HG03175 (cell line): Measurements from ENCODE around the gene SACM1L.

ENCODE experiments used
- ATAC-seq: cut with Tn5 transposase; IDR thresholded peaks from one replicate; pipeline ENCODE4 v1.9.1; 2021; ENCODE audit warnings: mild to moderate bottlenecking, moderate library complexity; ENCODE audit not compliant: unreplicated experiment

Gene SACM1L

DNA sequence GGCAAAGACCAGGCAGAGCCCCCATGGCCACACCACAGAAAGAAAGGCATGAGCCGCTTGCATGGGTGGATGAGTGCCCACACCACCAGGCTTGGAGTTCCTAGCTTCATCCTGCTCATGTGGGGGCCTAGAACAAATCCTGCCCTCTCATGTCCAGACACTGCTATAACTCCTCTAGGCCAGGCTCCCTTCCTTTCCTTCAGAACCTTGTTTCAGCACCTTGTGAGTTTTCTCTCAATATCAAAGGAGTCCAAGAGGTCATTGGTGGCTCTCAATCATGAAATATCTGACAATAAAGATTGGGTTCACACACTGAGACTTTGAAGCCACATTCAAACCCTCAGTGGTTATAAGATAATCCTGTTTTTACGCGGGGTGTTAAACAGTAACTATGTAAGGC, 94.5 kb downstream of the SACM1L start:
- ATAC-seq = no peak

DNA sequence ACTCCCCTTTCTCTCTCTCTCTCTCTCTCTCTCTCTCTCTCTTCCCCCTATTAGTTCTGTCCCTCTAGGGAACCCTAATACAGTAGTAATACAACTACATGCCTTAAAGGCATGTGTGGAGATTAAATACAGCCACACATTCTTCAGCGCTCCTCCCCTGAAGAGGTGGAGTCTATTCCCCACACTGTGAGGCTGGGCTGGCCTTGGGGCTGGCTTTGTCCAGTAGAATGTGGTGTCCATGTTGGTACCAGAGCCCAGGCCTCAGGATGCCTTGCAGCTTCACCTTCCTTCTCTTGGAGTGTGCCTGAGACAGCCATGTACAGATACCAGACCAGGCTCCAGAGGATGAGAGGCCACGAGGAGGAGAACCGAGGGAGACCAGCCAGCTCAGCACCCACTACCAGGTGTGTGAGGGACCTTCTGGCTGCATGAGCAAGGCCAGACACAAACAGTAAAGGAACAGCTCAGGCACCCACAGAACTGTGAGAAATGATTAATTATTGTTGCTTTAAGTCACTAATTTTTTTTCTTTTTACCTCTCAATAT, 96.5 kb downstream of the SACM1L start:
- ATAC-seq = no peak

DNA sequence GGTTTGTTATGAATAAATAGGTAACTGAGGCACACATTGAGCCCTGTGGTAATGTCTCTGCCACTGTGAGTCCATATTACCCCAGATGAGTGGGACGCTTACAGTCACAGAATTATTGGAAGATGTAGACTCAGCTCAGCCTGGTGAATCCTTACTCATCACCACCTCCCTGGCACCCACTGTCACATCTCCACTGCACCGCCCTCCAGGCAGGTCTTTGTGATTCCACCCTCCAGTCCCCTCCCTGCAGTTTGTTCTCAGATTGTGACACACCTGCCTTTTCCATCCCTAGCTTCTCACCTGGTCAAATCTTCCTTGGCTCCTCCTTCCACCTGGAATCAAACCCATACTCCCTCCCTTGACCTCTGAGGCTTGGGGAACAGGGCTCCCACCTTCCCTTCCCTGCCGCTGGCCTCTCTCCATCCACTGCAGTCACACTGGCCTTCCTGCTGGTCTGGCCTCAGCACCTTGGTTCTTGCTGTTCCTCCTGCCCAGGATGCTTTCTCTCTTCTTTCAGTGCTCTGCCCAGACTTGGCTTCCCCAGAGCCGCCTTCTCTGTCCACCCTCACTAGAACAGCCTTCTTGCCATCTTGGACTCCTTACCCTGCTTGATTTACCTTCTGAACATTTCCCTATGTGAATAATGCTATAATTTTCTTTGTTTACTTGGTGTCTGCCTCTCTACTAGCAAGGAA, 97.8 kb downstream of the SACM1L start:
- no peak for ATAC-seq

DNA sequence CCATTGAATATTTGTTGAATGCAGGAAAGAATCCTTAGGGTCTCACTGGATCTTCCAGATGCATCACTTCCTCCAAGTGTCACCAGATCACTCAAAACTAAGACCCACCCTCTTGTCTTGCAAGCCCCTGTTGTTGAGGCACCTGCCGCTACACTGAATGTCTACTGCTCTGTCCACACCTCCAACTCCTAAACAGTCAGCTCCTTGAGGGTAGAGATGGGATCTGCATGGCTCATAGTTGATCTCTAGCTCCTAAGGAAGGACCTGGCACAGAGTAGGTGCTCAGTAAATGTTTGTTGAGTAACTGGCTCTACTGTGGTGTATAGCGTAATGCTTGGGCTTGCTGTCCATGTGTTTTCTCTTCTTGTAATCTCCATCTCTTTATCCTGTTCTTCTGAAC, 98.4 kb downstream of the SACM1L start:
- no peak for ATAC-seq

DNA sequence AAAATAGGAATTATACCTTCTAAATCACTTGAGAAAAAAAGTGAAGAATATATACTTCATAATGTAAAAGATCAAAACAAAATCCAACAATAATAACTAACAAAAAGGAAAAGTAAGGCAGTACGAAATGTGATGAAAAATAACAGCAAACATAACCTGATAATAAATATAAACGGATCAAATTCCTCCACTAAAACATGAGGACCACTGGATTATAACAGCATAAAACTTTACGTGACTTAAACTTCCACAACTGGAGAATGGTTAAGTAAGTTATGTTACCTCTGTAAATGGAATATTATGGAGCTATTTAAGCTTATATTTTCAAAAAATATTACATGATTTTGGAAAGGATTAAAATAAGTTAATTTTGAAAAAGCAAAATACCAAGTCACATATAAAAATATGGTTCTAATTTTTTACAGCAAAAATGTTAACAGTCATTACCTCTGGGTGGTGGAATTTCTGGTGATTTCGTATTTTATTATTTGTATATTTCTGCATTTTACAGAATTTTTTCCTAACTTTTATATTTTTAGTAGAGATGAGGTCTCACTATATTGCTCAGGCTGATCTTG, 100.1 kb downstream of the SACM1L start:
- no peak for ATAC-seq

DNA sequence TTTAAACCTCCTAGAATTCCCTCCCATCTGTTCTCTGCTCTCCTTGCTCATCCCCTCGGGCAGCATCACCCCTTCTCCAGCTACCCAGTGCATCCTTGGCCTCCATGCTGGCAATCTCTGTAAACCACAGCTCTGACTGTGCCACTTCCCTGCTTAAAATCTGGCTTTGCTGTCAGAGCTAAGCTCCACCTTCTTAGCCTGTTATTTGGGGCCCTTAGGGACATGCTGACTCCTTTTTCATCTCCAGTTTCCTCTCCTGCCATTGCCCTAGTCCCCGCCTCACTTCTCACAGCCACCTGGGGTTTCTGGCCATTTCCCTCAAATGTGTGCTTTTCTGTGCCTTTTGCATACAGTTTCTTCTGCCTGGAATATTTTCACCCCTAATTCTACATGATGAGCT, 101.4 kb downstream of the SACM1L start:
- no peak for ATAC-seq

DNA sequence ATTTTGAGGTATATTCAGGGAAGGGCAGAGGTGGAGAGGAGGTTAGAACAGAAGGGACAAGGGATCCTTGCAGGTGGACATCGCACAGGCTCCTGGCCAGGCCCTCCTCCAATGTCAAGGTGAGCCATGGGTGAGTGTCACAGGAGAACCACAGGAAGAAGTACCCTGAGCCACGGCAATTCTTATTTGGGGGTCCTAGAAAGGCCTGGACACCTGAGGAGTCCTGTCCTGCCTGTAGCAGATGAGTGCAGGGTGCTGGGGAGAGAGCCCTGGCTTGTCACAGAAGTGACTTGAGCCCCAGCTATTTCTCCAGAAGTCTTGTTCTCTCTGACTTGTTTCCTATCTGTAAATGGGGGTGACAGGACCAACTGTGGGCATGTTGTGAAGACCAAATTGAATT, 102.8 kb downstream of the SACM1L start:
- ATAC-seq = no peak

DNA sequence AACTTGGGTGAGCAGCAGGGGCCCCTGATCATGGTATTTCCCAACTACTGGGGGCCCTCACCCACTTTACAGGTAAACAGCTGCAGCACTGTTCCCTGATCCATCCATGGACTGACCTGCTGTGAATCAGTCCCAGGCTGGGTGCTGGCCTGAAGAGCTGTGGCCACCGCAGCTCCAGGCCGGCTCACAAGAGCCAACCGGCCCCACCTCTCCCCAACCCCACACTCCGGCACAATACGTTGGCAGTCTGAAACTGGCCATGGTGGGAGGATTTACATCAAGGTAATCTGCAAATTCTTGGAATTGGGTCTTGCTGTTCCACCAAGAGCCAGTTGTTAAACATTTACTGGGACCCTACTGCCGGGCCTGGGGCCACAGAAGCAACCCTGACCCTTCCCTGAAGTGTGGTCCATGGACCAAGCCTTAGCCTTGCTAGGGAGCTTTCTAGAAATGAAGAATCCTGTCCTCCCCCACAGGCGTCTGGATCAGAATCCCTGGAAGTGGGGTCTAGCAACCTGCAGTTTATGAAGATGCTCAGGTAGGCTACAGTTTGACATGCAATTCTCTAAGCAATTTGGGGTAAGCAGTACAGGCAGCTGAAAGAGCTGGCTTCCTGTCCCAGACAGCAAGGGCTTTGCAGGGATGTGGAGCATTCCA, 103.4 kb downstream of the SACM1L start:
- ATAC-seq = no peak

DNA sequence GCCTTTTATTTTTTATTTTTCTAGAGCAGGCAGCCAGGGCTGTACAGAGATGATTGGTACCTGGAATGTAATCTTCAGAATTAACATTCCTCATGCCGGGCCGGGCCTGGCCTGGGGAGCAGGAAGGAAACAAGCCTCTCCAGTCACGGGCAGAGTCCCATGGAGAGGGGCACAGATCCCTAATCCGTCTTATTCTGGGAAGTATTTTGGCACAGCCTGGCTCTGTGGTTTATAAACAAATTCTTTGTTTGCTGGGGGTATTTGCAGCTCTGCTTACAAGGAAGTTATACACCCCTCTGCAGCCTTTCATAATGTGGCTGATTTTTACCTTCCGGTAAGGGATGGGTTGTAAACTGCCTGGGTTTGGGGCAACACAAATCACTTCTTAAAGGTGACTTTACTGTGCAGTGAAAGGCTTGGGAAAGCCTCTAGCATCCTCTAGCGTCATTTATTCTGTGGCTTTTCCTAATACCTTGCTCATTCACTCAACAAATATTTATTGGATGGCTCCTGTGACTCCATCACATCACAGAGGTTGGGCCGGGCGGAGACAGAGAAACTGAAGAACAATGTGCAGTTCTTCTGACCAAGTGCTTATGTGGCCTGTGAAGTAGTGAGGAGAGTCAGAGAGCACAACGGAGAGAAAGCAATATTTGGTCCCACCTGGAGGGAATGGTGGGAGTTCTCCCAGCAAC, 104.4 kb downstream of the SACM1L start:
- no peak for ATAC-seq

DNA sequence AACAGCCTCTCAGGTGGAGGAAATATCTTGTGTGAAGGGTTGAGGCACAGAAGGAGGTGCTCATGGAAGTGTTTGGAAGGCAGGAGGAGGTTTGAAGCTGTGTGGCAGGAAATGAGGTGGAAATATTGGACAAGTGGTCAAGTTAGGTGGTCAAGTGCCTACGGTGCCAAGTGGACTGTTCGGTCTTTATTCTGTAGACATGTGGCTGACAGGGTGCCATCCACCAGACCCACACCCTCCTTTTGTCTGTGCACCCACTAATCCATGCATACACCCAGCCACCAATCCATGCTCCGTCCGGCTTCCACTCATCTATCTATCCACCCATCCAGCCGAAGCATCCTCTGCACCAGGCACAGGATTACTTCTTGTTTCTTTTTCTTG, 105.0 kb downstream of the SACM1L start:
- no peak for ATAC-seq

DNA sequence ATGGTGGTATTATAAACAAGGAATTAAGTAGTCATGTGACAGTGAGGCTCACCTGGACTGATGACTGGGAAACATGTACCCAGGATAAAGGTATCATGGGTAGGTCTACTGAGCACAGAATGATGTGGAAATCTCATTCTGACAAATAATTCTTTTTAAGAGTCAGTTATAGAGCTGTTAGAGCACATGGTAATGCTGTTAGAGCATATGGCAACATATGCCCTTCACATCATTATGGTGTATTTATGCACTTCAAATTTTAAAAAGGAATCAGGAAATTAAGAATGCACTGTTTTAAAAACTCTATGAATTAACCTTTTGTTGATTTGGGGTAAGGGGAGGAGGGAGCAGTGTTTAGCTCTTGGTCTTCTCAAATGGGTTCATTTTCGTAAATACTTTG, 105.5 kb downstream of the SACM1L start:
- no peak for ATAC-seq
